HepG2 (cell line): ENCODE results near the gene EFNA2. TPM values are rescaled to one million over a fixed set of nuclear protein-coding genes. Genes with fewer than 3 reads are reported as not detected.

Experiments
- ATAC-seq: fragments of 200-7000 bp; cut with Tn5 transposase; 3 replicates; pipeline ENCODE4 v1.9.1; 2020; ENCODE audit warnings: mild to moderate bottlenecking, moderate library complexity
- BruUV-seq: library from RNA; stranded (reverse); fragments of 400-500 nt; replicated peaks from 2 replicates; lab custom pipeline; 2021; lab: Mats Ljungman, UMichigan
- CTCF ChIA-PET: fragments of 300-600 bp; formaldehyde crosslinking; extraction: SDS; loops from one replicate; lab custom pipeline; 2021; ENCODE audit warnings: low total read pairs, inconsistent platforms, low intra/inter-chr PET ratio; lab: Yijun Ruan, JAX
- POLR2A ChIA-PET: fragments of 350-600 bp; sonication (Branson Sonifier 250); formaldehyde crosslinking; loops from one replicate; lab custom pipeline; 2020; ENCODE audit warnings: antibody characterized with exemption, inconsistent platforms; lab: Yijun Ruan, JAX
- DNase-seq: peaks from one replicate; pipeline ENCODE4 v3.0.0-alpha.2; 2015; ENCODE audit warnings: low spot score
- FAIRE-seq: peaks from 3 replicates; lab custom pipeline; 2011; peaks lifted over from hg19 to GRCh38; lab: Jason Lieb, UNC
- H2AFZ ChIP-seq: one replicate; pipeline ENCODE4 v1.6.1; 2011; ENCODE audit warnings: low read length, inconsistent platforms
- H3K27ac ChIP-seq: fragments of 300-600 bp; 3 replicates; pipeline ENCODE4 v1.8.0; 2011; ENCODE audit warnings: mixed run types, mild to moderate bottlenecking, mixed read lengths, low read length, inconsistent platforms; ENCODE audit not compliant: insufficient read depth; ENCODE audit errors: extremely low read length
- H3K27me3 ChIP-seq, 2 experiments: fragments of 200-600 bp in 1 of 2; 2 replicates in 1 of 2; 3 replicates in 1 of 2; pipeline versions ENCODE4 v1.6.0 to v1.8.0; 2011; ENCODE audit warnings: low read length in 2 of 2, mild to moderate bottlenecking in 2 of 2, moderate library complexity in 2 of 2, inconsistent platforms in 1 of 2; ENCODE audit not compliant: insufficient read depth in 2 of 2, control insufficient read depth in 1 of 2
- H3K36me3 ChIP-seq, 2 experiments: fragments of 200-600 bp in 1 of 2; replicated peaks in 1 of 2; 2 replicates in 1 of 2; 3 replicates in 1 of 2; pipeline versions ENCODE4 v1.5.1 to v1.8.0; 2011; ENCODE audit warnings: low read length in 2 of 2, inconsistent platforms in 1 of 2; ENCODE audit not compliant: insufficient read depth in 2 of 2, control insufficient read depth in 1 of 2
- H3K4me1 ChIP-seq: 2 replicates; pipeline ENCODE4 v1.5.1; 2012; ENCODE audit warnings: low read length, inconsistent platforms; ENCODE audit not compliant: insufficient read depth
- H3K4me2 ChIP-seq: 2 replicates; pipeline ENCODE4 v1.6.0; 2011; ENCODE audit warnings: low read depth, low read length, inconsistent platforms
- H3K4me3 ChIP-seq, 3 experiments: fragments of 200-600 bp in 1 of 3; sonication (generic), shearing (Covaris generic) in 1 of 3; replicated peaks in 1 of 3; 2 replicates each; pipeline ENCODE4 v1.5.1; 2011 to 2016; ENCODE audit warnings: low read length in 3 of 3, inconsistent platforms in 2 of 3, low read depth in 2 of 3, mild to moderate bottlenecking in 2 of 3, control low read depth in 1 of 3, mixed read lengths in 1 of 3; ENCODE audit not compliant: insufficient read depth in 1 of 3
- H3K79me2 ChIP-seq: one replicate; pipeline ENCODE4 v1.6.1; 2011; ENCODE audit warnings: low read length, inconsistent platforms; ENCODE audit not compliant: insufficient read depth
- H3K9ac ChIP-seq: 2 replicates; pipeline ENCODE4 v1.6.0; 2011; ENCODE audit warnings: mild to moderate bottlenecking, low read depth, low read length, inconsistent platforms; ENCODE audit not compliant: insufficient read depth
- H3K9me3 ChIP-seq: 2 replicates; pipeline ENCODE4 v1.5.1; 2012; ENCODE audit warnings: mild to moderate bottlenecking, low read length
- H4K20me1 ChIP-seq: 2 replicates; pipeline ENCODE4 v1.6.0; 2011; ENCODE audit warnings: inconsistent platforms, mild to moderate bottlenecking, low read length, moderate library complexity; ENCODE audit not compliant: insufficient read depth
- AGO2 ChIP-seq: fragments of 200-400 bp; formaldehyde crosslinking; optimal IDR thresholded peaks from 2 replicates; pipeline ENCODE3; 2017; ENCODE audit warnings: mild to moderate bottlenecking, low read depth, low read length, moderate library complexity
- ETV6 ChIP-seq: sonication (generic); formaldehyde crosslinking; conservative IDR thresholded peaks from 2 replicates; pipeline ENCODE4 v1.4.0; 2020; ENCODE audit warnings: missing genetic modification reagents
- MED8 ChIP-seq: sonication (generic); formaldehyde crosslinking; IDR thresholded peaks from 2 replicates; pipeline ENCODE4 v1.8.1; 2023; ENCODE audit warnings: mild to moderate bottlenecking, missing genetic modification reagents; ENCODE audit not compliant: insufficient replicate concordance
- REPIN1 ChIP-seq: sonication (generic); formaldehyde crosslinking; IDR thresholded peaks from 2 replicates; pipeline ENCODE4 v1.8.0; 2022; ENCODE audit warnings: missing genetic modification reagents, low read depth, mild to moderate bottlenecking, borderline replicate concordance
- YY1 ChIP-seq: IDR thresholded peaks from 2 replicates; pipeline ENCODE4 v1.6.1; 2011; ENCODE audit warnings: low read length, low read depth, moderate library complexity, mild to moderate bottlenecking; ENCODE audit not compliant: insufficient read depth, insufficient replicate concordance
- ZNF124 ChIP-seq: sonication (generic); formaldehyde crosslinking; IDR thresholded peaks from 2 replicates; pipeline ENCODE4 v1.4.0; 2020; ENCODE audit warnings: missing genetic modification reagents
- WGBS: methylation state at CpG from one replicate; pipeline ENCODE4 v1.1.6; 2017; ENCODE audit warnings: low lambda C conversion rate; 5-methylcytosine and 5-hydroxymethylcytosine counted together
- in situ Hi-C: cut with HindIII; loops from 2 replicates; pipeline ENCODE4 v1.10.0; 2017; ENCODE audit warnings: low pct_unique_long_range_greater_than_20kb; ENCODE audit not compliant: extremely low pct_ligation_motif_present
- intact Hi-C: fragments of 100-400 bp; cut with micrococcal nuclease; formaldehyde crosslinking; loops from one replicate; pipeline ENCODE4 v1.10.0; 2022; ENCODE audit not compliant: unreplicated experiment
- polyA plus RNA-seq, 8 experiments: library from polyadenylated mRNA; depleted of rRNA in 3 of 8; stranded (reverse) in 7 of 8; unstranded in 1 of 8; fragments of >200 nt; fragmentation: Illumina TruSeq in 4 of 8; extraction: Trizol in 4 of 8; gene quantifications; 2 replicates each; pipeline versions ENCODE4 v1.2.1 to v1.2.3, GENCODE V29; 2011 to 2016; ENCODE audit warnings: low read depth in 4 of 8, missing spikeins in 1 of 8, mixed read lengths in 1 of 8; ENCODE audit not compliant: insufficient read depth in 1 of 8
- total RNA-seq, 5 experiments: library from RNA; depleted of rRNA; stranded (reverse); fragments of >200 nt; fragmentation: Illumina TruSeq; extraction: Trizol; gene quantifications; 2 replicates each; pipeline ENCODE4 v1.2.3, GENCODE V29; 2016; ENCODE audit warnings: low read depth in 1 of 5
- TF ChIP-seq, protein P1 (sequence below): sonication (generic); formaldehyde crosslinking; IDR thresholded peaks from 2 replicates; pipeline ENCODE4 v1.8.1; 2022; ENCODE audit warnings: low read depth, mild to moderate bottlenecking, missing genetic modification reagents

Gene EFNA2
- total and polyA plus RNA-seq, 2 of the 13 experiments (the other 11 are each of a cell fraction or from before 2014, with no cell fraction given): 6.0 to 9.9 TPM

DNA sequence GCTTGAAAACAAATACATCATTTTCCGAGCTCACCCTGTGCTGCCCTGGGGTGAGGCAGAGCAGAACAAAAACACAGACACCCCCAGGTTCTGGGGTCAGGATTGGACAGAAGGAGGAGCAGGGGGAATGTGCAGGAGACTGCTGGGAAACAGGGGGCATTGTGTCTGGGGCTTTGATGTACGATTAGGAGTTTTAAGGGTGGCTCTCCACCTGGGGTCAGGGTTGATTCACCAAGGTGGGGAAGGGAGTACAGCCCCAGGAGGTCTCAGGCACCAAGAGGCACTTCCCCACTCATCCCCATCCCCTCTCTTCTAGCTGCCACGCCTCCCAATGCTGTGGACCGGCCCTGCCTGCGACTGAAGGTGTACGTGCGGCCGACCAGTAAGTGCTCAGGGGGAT, 12.6 kb downstream of the EFNA2 start:
- ATAC-seq: no peak
- DNase-seq: no peak
- in situ Hi-C loops (no loop called here), intact Hi-C loops (no loop called here)
- Histone ChIP-seq H2AFZ (no peak overlapping the region), H3K36me3 (peaks cover 0 to 2% of the 10 kb centered on the region in 2 experiments; a peak in 2 of 5 replicates), H3K4me2 (no peak overlapping the region), H3K9me3 (no peaks in the 10 kb centered on the region), H3K27ac (no peak overlapping the region), H3K79me2 (peaks cover 4% of the 10 kb centered on the region), H4K20me1 (no peaks in the 10 kb centered on the region), H3K27me3 (no peaks in the 10 kb centered on the region), H3K9ac (no peak overlapping the region), H3K4me1 (no peaks in the 10 kb centered on the region), H3K4me3 (no peak overlapping the region)
- ChIA-PET CTCF (no interaction called here), POLR2A (interaction anchor here (0.7 kb wide), 1 partner anchor 29 kb away, joined by 3 read pairs; no protein-coding TSS in a partner anchor)
- TF ChIP-seq, protein P1, sequence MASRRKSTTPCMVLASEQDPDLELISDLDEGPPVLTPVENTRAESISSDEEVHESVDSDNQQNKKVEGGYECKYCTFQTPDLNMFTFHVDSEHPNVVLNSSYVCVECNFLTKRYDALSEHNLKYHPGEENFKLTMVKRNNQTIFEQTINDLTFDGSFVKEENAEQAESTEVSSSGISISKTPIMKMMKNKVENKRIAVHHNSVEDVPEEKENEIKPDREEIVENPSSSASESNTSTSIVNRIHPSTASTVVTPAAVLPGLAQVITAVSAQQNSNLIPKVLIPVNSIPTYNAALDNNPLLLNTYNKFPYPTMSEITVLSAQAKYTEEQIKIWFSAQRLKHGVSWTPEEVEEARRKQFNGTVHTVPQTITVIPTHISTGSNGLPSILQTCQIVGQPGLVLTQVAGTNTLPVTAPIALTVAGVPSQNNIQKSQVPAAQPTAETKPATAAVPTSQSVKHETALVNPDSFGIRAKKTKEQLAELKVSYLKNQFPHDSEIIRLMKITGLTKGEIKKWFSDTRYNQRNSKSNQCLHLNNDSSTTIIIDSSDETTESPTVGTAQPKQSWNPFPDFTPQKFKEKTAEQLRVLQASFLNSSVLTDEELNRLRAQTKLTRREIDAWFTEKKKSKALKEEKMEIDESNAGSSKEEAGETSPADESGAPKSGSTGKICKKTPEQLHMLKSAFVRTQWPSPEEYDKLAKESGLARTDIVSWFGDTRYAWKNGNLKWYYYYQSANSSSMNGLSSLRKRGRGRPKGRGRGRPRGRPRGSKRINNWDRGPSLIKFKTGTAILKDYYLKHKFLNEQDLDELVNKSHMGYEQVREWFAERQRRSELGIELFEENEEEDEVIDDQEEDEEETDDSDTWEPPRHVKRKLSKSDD (CRISPR knock-in tag): no peak
- TF ChIP-seq YY1 (no peak), ZNF124 (no peak)
- WGBS: 93% methylated on average over 4 of the region's 8 CpGs
- no peak for FAIRE-seq
- no TSS peak for BruUV-seq

DNA sequence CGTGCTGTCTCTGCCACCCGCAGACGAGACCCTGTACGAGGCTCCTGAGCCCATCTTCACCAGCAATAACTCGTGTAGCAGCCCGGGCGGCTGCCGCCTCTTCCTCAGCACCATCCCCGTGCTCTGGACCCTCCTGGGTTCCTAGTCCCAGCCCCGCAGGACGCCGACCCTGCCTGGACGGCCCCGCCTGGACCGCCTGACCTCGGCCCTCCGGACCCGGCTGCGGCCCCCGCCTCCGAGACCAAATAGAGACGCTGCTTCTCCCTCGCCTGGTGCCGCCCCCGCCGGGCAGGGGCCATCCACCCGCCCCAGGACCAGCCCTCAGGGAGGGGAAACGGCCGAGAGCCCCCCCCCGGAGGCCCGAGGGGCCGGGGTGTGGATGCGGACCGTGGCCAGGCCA, 14.1 kb downstream of the EFNA2 start:
- ChIA-PET CTCF (no interaction called here), POLR2A (no interaction called here)
- Histone ChIP-seq H2AFZ (no peak overlapping the region), H3K36me3 (peaks cover 0 to 2% of the 10 kb centered on the region in 2 experiments; a peak in 2 of 5 replicates), H3K9ac (no peak overlapping the region), H3K9me3 (no peaks in the 10 kb centered on the region), H3K4me2 (no peak overlapping the region), H3K27me3 (no peaks in the 10 kb centered on the region), H4K20me1 (no peaks in the 10 kb centered on the region), H3K4me1 (peaks cover 14% of the 10 kb centered on the region), H3K79me2 (no peaks in the 10 kb centered on the region), H3K4me3 (no peak overlapping the region), H3K27ac (no peak overlapping the region)
- BruUV-seq: no TSS peak
- in situ Hi-C loops: no loop called here
- ATAC-seq (no peak), DNase-seq (no peak), FAIRE-seq (no peak)
- intact Hi-C loops: no loop called here
- 97% methylated on average over 28 of the region's 34 CpGs for WGBS
- TF ChIP-seq REPIN1 (CRISPR knock-in tag) (no peak), AGO2 (peak; percentile 45), MED8 (CRISPR knock-in tag) (no peak), ETV6 (CRISPR knock-in tag) (no peak)
